ENCODE measurements around the gene PSG4. TPM values are rescaled to one million over a fixed set of nuclear protein-coding genes. Genes with fewer than 3 reads are reported as not detected.
"Not testable (repeated sequence)": the region's sequence is repeated elsewhere in the genome, so short reads cannot be mapped to it uniquely, and the experiment has no call there.

Gene PSG4
- total RNA-seq, 1 experiment from 2014 or later, result 0.10 TPM

DNA sequence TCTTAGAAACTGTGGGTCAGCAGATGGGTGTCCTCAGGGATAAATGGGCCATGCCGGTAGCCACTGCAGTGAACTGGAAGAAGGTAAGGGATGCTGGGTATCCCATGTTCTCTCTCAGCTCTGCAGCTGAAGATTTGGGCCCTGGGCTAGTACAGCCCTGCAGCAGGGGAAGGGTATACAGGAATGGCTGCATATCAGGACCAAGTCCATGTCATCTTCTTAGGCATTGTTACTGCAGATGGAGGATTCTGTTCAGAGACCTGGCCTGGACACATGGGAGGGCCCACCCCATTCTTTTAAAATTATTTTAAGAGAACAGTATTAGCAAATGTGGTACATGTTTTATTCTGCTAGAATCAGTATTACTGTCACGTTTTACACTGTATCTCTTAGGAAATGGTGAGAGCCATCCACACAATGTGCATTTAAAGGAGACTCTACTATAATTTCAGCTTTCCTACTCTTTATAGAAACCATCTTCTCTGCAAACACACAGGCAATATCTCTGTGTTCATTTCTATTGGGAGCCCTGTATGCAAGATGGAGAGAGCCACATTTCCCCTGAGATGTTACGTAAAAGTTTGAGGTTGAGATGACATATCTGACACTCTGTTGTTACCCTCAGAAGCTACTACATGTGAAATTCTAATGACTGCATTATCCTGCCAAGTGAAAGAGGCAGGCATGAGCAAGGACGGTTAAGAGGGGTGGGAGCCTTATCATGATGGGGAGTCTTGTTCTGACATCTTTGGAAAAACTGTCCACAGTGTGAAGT, 12.9 kb downstream of the PSG4 start:
- DNase-seq (ENCODE audit: low read depth, low spot score); intact Hi-C loops (cut with micrococcal nuclease; ENCODE audit: unreplicated experiment); H3K27me3 ChIP-seq (ENCODE audit: control insufficient read depth, insufficient read depth, low read length); CTCF ChIA-PET; BruUV-seq (replicated peaks); H3K4me1 ChIP-seq (ENCODE audit: control insufficient read depth, insufficient read depth, low read length); in situ Hi-C loops (cut with HindIII; ENCODE audit: low pct_unique_long_range_greater_than_20kb, low sequenced_read_pairs); H3K9me3 ChIP-seq (ENCODE audit: control insufficient read depth, insufficient read depth, low read depth, low read length); H3K4me3 ChIP-seq (ENCODE audit: low read depth in 2 of 2, low read length in 2 of 2); ATAC-seq; POLR2A ChIA-PET; H3K36me3 ChIP-seq (ENCODE audit: control insufficient read depth, insufficient read depth, low read length); H3K27ac ChIP-seq (ENCODE audit: low read length): not testable (repeated sequence)

GRCh38 chr19:43188092-43188491, 17.3 kb downstream of the PSG4 start:
- BruUV-seq (replicated peaks); CTCF ChIA-PET: not testable (repeated sequence)

DNA sequence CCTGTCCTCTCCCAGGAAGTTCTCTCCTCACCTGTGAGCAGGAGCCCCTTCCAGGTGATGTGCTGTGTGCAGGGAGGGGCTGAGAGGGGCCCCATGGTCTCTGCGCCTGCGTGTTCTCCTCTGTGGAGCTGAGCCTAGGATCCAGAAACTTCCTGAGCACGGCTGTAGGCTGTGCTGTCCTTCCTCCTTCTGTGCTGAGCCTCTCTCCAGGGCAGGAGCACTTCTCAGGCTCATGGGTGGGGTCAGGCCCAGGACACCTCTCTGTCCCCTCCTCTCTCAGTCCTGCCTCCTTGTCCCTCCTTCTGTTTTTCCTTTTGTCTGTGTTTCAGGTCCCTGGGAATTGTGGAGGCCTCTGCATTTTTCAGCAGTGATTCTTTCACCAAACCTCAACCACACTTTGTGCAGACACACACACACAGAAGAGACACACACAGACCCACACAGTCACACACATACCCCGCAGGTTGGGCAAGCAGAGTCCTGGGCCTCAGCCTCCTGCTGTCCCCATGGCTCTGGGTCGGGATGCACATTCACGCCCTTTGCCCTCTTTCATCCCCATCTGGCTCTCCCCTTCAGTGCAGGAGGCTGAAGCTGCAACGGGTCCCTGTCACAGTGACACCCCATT, 19.0 kb downstream of the PSG4 start, which contains the start of gene PSG5:
Gene PSG5, minus strand, starts transcription at position 226 of the 625 bp plus-strand sequence. Its CDS starts 131 bp downstream, at position 95.
- H3K27ac ChIP-seq (ENCODE audit: low read length); ATAC-seq; H3K27me3 ChIP-seq (ENCODE audit: control insufficient read depth, insufficient read depth, low read length); H3K4me3 ChIP-seq (ENCODE audit: low read depth in 2 of 2, low read length in 2 of 2); in situ Hi-C loops (cut with HindIII; ENCODE audit: low pct_unique_long_range_greater_than_20kb, low sequenced_read_pairs); H3K9me3 ChIP-seq (ENCODE audit: control insufficient read depth, insufficient read depth, low read depth, low read length); CTCF ChIA-PET; H3K36me3 ChIP-seq (ENCODE audit: control insufficient read depth, insufficient read depth, low read length); BruUV-seq (replicated peaks); DNase-seq (ENCODE audit: low read depth, low spot score); H3K4me1 ChIP-seq (ENCODE audit: control insufficient read depth, insufficient read depth, low read length); POLR2A ChIA-PET; intact Hi-C loops (cut with micrococcal nuclease; ENCODE audit: unreplicated experiment): not testable (repeated sequence)

More at GRCh38 chr19:43188092-43188491, 17.3 kb downstream of the PSG4 start:
- intact Hi-C loops (cut with micrococcal nuclease; ENCODE audit: unreplicated experiment); H3K9me3 ChIP-seq (ENCODE audit: control insufficient read depth, insufficient read depth, low read depth, low read length); H3K4me3 ChIP-seq (ENCODE audit: low read depth in 2 of 2, low read length in 2 of 2); ATAC-seq; DNase-seq (ENCODE audit: low read depth, low spot score); H3K4me1 ChIP-seq (ENCODE audit: control insufficient read depth, insufficient read depth, low read length); H3K27ac ChIP-seq (ENCODE audit: low read length); POLR2A ChIA-PET; H3K27me3 ChIP-seq (ENCODE audit: control insufficient read depth, insufficient read depth, low read length); in situ Hi-C loops (cut with HindIII; ENCODE audit: low pct_unique_long_range_greater_than_20kb, low sequenced_read_pairs); H3K36me3 ChIP-seq (ENCODE audit: control insufficient read depth, insufficient read depth, low read length): not testable (repeated sequence)
- TF ChIP-seq, protein P1, sequence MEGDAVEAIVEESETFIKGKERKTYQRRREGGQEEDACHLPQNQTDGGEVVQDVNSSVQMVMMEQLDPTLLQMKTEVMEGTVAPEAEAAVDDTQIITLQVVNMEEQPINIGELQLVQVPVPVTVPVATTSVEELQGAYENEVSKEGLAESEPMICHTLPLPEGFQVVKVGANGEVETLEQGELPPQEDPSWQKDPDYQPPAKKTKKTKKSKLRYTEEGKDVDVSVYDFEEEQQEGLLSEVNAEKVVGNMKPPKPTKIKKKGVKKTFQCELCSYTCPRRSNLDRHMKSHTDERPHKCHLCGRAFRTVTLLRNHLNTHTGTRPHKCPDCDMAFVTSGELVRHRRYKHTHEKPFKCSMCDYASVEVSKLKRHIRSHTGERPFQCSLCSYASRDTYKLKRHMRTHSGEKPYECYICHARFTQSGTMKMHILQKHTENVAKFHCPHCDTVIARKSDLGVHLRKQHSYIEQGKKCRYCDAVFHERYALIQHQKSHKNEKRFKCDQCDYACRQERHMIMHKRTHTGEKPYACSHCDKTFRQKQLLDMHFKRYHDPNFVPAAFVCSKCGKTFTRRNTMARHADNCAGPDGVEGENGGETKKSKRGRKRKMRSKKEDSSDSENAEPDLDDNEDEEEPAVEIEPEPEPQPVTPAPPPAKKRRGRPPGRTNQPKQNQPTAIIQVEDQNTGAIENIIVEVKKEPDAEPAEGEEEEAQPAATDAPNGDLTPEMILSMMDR (IDR thresholded peaks at IDR 0.05), result peak; percentile 39

- H3K4me1 ChIP-seq (ENCODE audit: control insufficient read depth, insufficient read depth, low read length); POLR2A ChIA-PET; BruUV-seq (replicated peaks); in situ Hi-C loops (cut with HindIII; ENCODE audit: low pct_unique_long_range_greater_than_20kb, low sequenced_read_pairs); ATAC-seq; H3K4me3 ChIP-seq (ENCODE audit: low read depth in 2 of 2, low read length in 2 of 2); intact Hi-C loops (cut with micrococcal nuclease; ENCODE audit: unreplicated experiment); CTCF ChIA-PET; H3K27me3 ChIP-seq (ENCODE audit: control insufficient read depth, insufficient read depth, low read length); DNase-seq (ENCODE audit: low read depth, low spot score); H3K9me3 ChIP-seq (ENCODE audit: control insufficient read depth, insufficient read depth, low read depth, low read length); H3K27ac ChIP-seq (ENCODE audit: low read length); H3K36me3 ChIP-seq (ENCODE audit: control insufficient read depth, insufficient read depth, low read length): not testable (repeated sequence)
Observed at GRCh38 chr19:43181869-43182771, 23.3 kb downstream of the PSG4 start.

Data from Panc1 (cell line).